Breast epithelium (tissue), 3 donors: ENCODE data around the gene MGARP.

Experiments
- POLR2A ChIP-seq: fragments of 450-650 bp; IDR thresholded peaks from one replicate; pipeline ENCODE4 v1.6.1; 2016; ENCODE audit warnings: antibody characterized with exemption, mild to moderate bottlenecking, moderate library complexity
- TF ChIP-seq, protein P1 (sequence below), 3 donors: fragments of 450-650 bp; IDR thresholded peaks; one replicate each; pipeline ENCODE4 v1.5.1; 2016 to 2017; ENCODE audit warnings: antibody characterized with exemption in 3 of 3, mild to moderate bottlenecking in 3 of 3, moderate library complexity in 3 of 3

DNA sequence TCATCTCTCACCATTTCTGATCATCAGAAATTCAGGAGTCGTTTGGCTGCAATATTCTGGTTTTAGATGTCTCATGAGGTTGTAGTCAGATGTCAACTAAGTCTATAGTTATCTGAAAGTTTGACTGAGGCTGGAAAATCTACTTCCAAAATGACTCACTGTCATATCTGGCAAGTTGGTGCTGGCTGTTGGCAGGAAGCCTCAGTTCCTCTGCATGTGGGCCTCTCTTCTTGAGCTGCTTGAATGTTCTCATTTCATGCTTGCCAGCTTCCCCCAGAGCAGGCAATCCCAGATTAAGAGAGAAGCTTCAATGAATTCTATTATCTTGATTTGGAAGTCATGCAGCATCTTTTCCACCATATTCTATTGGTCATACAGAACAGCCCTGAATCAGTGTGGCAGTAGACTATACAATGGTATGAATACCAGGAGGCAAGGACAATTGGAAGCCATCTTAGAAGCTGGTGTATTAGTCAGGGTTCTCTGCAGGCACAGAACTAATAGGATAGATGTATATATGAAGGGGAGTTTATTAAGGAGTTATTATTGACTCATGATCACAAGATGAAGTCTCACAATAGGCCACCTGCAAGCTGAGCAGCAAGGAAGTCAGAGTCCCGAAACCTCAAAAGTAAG is 56.2 kb downstream of the MGARP start:
- TF ChIP-seq, protein P1, sequence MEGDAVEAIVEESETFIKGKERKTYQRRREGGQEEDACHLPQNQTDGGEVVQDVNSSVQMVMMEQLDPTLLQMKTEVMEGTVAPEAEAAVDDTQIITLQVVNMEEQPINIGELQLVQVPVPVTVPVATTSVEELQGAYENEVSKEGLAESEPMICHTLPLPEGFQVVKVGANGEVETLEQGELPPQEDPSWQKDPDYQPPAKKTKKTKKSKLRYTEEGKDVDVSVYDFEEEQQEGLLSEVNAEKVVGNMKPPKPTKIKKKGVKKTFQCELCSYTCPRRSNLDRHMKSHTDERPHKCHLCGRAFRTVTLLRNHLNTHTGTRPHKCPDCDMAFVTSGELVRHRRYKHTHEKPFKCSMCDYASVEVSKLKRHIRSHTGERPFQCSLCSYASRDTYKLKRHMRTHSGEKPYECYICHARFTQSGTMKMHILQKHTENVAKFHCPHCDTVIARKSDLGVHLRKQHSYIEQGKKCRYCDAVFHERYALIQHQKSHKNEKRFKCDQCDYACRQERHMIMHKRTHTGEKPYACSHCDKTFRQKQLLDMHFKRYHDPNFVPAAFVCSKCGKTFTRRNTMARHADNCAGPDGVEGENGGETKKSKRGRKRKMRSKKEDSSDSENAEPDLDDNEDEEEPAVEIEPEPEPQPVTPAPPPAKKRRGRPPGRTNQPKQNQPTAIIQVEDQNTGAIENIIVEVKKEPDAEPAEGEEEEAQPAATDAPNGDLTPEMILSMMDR (IDR thresholded peaks at IDR 0.05), result no peak
- no peak for TF ChIP-seq POLR2A
